Activated B cell treated with CpG ODN at 0.5 μM for 24 hours (primary cell): ENCODE results near the gene ARHGEF17. TPM values are rescaled to one million over a fixed set of nuclear protein-coding genes. Genes with fewer than 3 reads are reported as not detected.

Experiments used
- ATAC-seq: fragments of 200-7000 bp; cut with Tn5 transposase; one replicate; pipeline ENCODE4 v1.10.0; 2021; ENCODE audit warnings: low read depth, mild to moderate bottlenecking, moderate library complexity
- CTCF ChIA-PET: fragments of 350-600 bp; sonication (Branson Sonifier 250); formaldehyde crosslinking; loops from one replicate; lab custom pipeline; 2021; ENCODE audit warnings: antibody characterized with exemption; lab: Charles Lee
- POLR2A ChIA-PET: fragments of 350-600 bp; sonication (Branson Sonifier 250); formaldehyde crosslinking; loops from one replicate; lab custom pipeline; 2021; ENCODE audit warnings: antibody characterized with exemption; lab: Charles Lee
- DNase-seq: peaks from one replicate; pipeline ENCODE4 v3.0.0; 2022
- H3K27ac Mint-ChIP-seq: one replicate; pipeline ENCODE4 v1.8.0; 2020; ENCODE audit warnings: mixed read lengths
- H3K27me3 Mint-ChIP-seq: one replicate; pipeline ENCODE4 v1.8.0; 2021; ENCODE audit warnings: mixed read lengths
- H3K36me3 Mint-ChIP-seq: one replicate; pipeline ENCODE4 v1.8.0; 2021; ENCODE audit warnings: low read depth, mixed read lengths
- H3K4me1 Mint-ChIP-seq: one replicate; pipeline ENCODE4 v1.8.0; 2021; ENCODE audit warnings: mixed read lengths
- H3K4me3 Mint-ChIP-seq: one replicate; pipeline ENCODE4 v1.8.0; 2020; ENCODE audit warnings: mild to moderate bottlenecking, mixed read lengths
- H3K9me3 Mint-ChIP-seq: one replicate; pipeline ENCODE4 v1.8.0; 2020; ENCODE audit warnings: mixed read lengths
- CTCF ChIP-seq: fragments of 200-600 bp; IDR thresholded peaks from one replicate; pipeline ENCODE4 v1.8.0; 2022; ENCODE audit warnings: antibody characterized with exemption, mild to moderate bottlenecking
- intact Hi-C: fragments of 100-400 bp; cut with micrococcal nuclease; formaldehyde crosslinking; loops from one replicate; pipeline ENCODE4 v1.15.1; 2024
- total RNA-seq: library from RNA; stranded (reverse); gene quantifications from 2 replicates; pipeline ENCODE4 v1.2.3, GENCODE V29; 2022

ARHGEF17 gene
- total RNA-seq, 1 donor from 2014 or later = 0.02 TPM

- DNase-seq (no peak), ATAC-seq (no peak)
- no peak for TF ChIP-seq CTCF
- CTCF ChIA-PET = no interaction called here
- Mint-ChIP-seq H3K27me3 (no peaks in the 10 kb centered on the region), H3K4me1 (peaks cover 33% of the 10 kb centered on the region), H3K27ac (no peak overlapping the region), H3K4me3 (no peak overlapping the region), H3K36me3 (no peaks in the 10 kb centered on the region), H3K9me3 (no peaks in the 10 kb centered on the region)
- intact Hi-C loops = loop anchor here (5.0 kb wide), 1 partner anchor 101 kb away; no protein-coding TSS in a partner anchor
- POLR2A ChIA-PET = no interaction called here
These were observed 21.8 kb upstream of the ARHGEF17 start for GRCh38 chr11:73286240-73286810.

- H3K9me3 Mint-ChIP-seq = no peaks in the 10 kb centered on the region
- intact Hi-C loops = loop anchor here (2.0 to 5.0 kb wide), 2 partner anchors 17 to 100 kb away; no protein-coding TSS in a partner anchor
- no peak overlapping the region for H3K4me3 Mint-ChIP-seq
- peak overlapping the region; percentile 88 for H3K27ac Mint-ChIP-seq
- TF ChIP-seq CTCF = no peak
- DNase-seq (no peak), ATAC-seq (no peak)
- peaks cover 33% of the 10 kb centered on the region for H3K4me1 Mint-ChIP-seq
- H3K27me3 Mint-ChIP-seq = no peaks in the 10 kb centered on the region
- POLR2A ChIA-PET = interaction anchor here (0.6 to 2.9 kb wide), 6 partner anchors 20 to 208 kb away, joined by 3 to 17 read pairs (median 4); partner anchors contain the start of gene ARHGEF17
- no peaks in the 10 kb centered on the region for H3K36me3 Mint-ChIP-seq
- CTCF ChIA-PET = interaction anchor here (0.5 to 2.4 kb wide), 6 partner anchors 19 to 456 kb away, joined by 3 to 25 read pairs (median 7); no protein-coding TSS in a partner anchor
These were observed 20.5 kb upstream of the ARHGEF17 start for GRCh38 chr11:73287400-73288101.

GRCh38 chr11:73288192-73288872 lies 19.7 kb upstream of the ARHGEF17 start:
- intact Hi-C loops = loop anchor here (2.0 to 5.0 kb wide), 2 partner anchors 18 to 99 kb away; no protein-coding TSS in a partner anchor
- no peaks in the 10 kb centered on the region for H3K27me3 Mint-ChIP-seq

GRCh38 chr11:73288873-73289707 lies 19.0 kb upstream of the ARHGEF17 start:
- DNase-seq (peak; percentile 66), ATAC-seq (peak; percentile 90)
- no peaks in the 10 kb centered on the region for H3K27me3 Mint-ChIP-seq
- H3K4me1 Mint-ChIP-seq = peaks cover 33% of the 10 kb centered on the region
- ChIA-PET CTCF (interaction anchor here (0.6 to 2.8 kb wide), 15 partner anchors 8 to 457 kb away, joined by 3 to 38 read pairs (median 4); no protein-coding TSS in a partner anchor), POLR2A (interaction anchor here (0.6 to 2.9 kb wide), 11 partner anchors 16 to 151 kb away, joined by 3 to 17 read pairs (median 3); partner anchors contain the start of gene FCHSD2)
- peak; percentile 59 for TF ChIP-seq CTCF
- intact Hi-C loops = loop anchor here (1.0 to 5.0 kb wide), 8 partner anchors 18 to 567 kb away; partner anchors contain the start of gene FCHSD2
- H3K27ac Mint-ChIP-seq = peak overlapping the region; percentile 88
- H3K4me3 Mint-ChIP-seq = peak overlapping the region; percentile 68
- H3K9me3 Mint-ChIP-seq = no peaks in the 10 kb centered on the region
- no peaks in the 10 kb centered on the region for H3K36me3 Mint-ChIP-seq

More at GRCh38 chr11:73288192-73288872, 19.7 kb upstream of the ARHGEF17 start:
- Mint-ChIP-seq H3K4me3 (no peak overlapping the region), H3K9me3 (no peaks in the 10 kb centered on the region), H3K27ac (peak overlapping the region; percentile 88), H3K4me1 (peaks cover 33% of the 10 kb centered on the region), H3K36me3 (no peaks in the 10 kb centered on the region)
- ChIA-PET CTCF (interaction anchor here (0.5 to 2.8 kb wide), 11 partner anchors 9 to 457 kb away, joined by 3 to 38 read pairs (median 6); no protein-coding TSS in a partner anchor), POLR2A (interaction anchor here (0.8 to 2.9 kb wide), 8 partner anchors 20 to 151 kb away, joined by 3 to 17 read pairs (median 3); partner anchors contain the start of gene ARHGEF17)
- DNase-seq (no peak), ATAC-seq (peak; percentile 9)
- no peak for TF ChIP-seq CTCF
